IMR-90 (cell line): ENCODE data around the gene TTC27. TPM values are rescaled to one million over a fixed set of nuclear protein-coding genes. Genes with fewer than 3 reads are reported as not detected.
"Not testable (repeated sequence)": the region's sequence is repeated elsewhere in the genome, so short reads cannot be mapped to it uniquely, and the experiment has no call there.

Experiments used
- ATAC-seq: fragments of 200-7000 bp; cut with Tn5 transposase; 2 replicates; pipeline ENCODE4 v1.9.1; 2020; ENCODE audit warnings: low read depth, mild to moderate bottlenecking, moderate library complexity
- BruUV-seq: library from RNA; stranded (reverse); fragments of 400-500 nt; replicated peaks from 2 replicates; lab custom pipeline; 2021; lab: Mats Ljungman, UMichigan
- CTCF ChIA-PET: fragments of 300-600 bp; formaldehyde crosslinking; extraction: SDS; loops from one replicate; lab custom pipeline; 2021; ENCODE audit warnings: antibody characterized with exemption; lab: Yijun Ruan, JAX
- POLR2A ChIA-PET: fragments of 300-600 bp; sonication (Branson Sonifier 250); formaldehyde crosslinking; loops from one replicate; lab custom pipeline; 2022; ENCODE audit warnings: antibody characterized with exemption; ENCODE audit not compliant: unreplicated experiment; lab: Charles Lee
- DNase-seq: peaks from one replicate; pipeline ENCODE4 v3.0.0; 2013
- H2AFZ ChIP-seq: replicated peaks from 2 replicates; pipeline ENCODE3; 2013; ENCODE audit warnings: low read length, mild to moderate bottlenecking; ENCODE audit not compliant: poor library complexity
- H2AK5ac ChIP-seq: 2 replicates; pipeline ENCODE4 v1.6.1; 2013; ENCODE audit warnings: low read depth, low read length, inconsistent platforms
- H2AK9ac ChIP-seq: replicated peaks from 2 replicates; pipeline ENCODE3; 2013; ENCODE audit warnings: mild to moderate bottlenecking, low read depth, low read length, moderate library complexity; ENCODE audit not compliant: poor library complexity
- H2BK120ac ChIP-seq: 2 replicates; pipeline ENCODE4 v1.6.1; 2013; ENCODE audit warnings: low read depth, low read length, inconsistent platforms
- H2BK15ac ChIP-seq: 3 replicates; pipeline ENCODE4 v1.6.1; 2013; ENCODE audit warnings: low read depth, low read length, inconsistent platforms
- H2BK20ac ChIP-seq: 2 replicates; pipeline ENCODE4 v1.6.1; 2013; ENCODE audit warnings: low read depth, mild to moderate bottlenecking, inconsistent platforms, low read length, moderate library complexity
- H2BK5ac ChIP-seq: 2 replicates; pipeline ENCODE4 v1.6.1; 2013; ENCODE audit warnings: mild to moderate bottlenecking, low read depth, low read length, inconsistent platforms; ENCODE audit not compliant: poor library complexity, severe bottlenecking
- H3K14ac ChIP-seq: replicated peaks from 2 replicates; pipeline ENCODE4 v1.6.1; 2013; ENCODE audit warnings: low read depth, low read length, inconsistent platforms
- H3K18ac ChIP-seq: 2 replicates; pipeline ENCODE4 v1.6.1; 2013; ENCODE audit warnings: low read depth, low read length, control low read depth
- H3K23ac ChIP-seq: 2 replicates; pipeline ENCODE4 v1.6.1; 2013; ENCODE audit warnings: low read depth, low read length, inconsistent platforms
- H3K27ac ChIP-seq: 2 replicates; pipeline ENCODE4 v1.5.1; 2013; ENCODE audit warnings: mild to moderate bottlenecking, control low read depth, low read length; ENCODE audit not compliant: insufficient read depth
- H3K27me3 ChIP-seq: 2 replicates; pipeline ENCODE4 v1.6.1; 2013; ENCODE audit warnings: low read length; ENCODE audit not compliant: control insufficient read depth, insufficient read depth
- H3K36me3 ChIP-seq: 2 replicates; pipeline ENCODE4 v1.6.1; 2013; ENCODE audit warnings: low read length, mixed read lengths; ENCODE audit not compliant: control insufficient read depth, insufficient read depth
- H3K4ac ChIP-seq: 2 replicates; pipeline ENCODE4 v1.6.1; 2013; ENCODE audit warnings: low read depth, low read length, inconsistent platforms
- H3K4me1 ChIP-seq: 2 replicates; pipeline ENCODE4 v1.6.1; 2013; ENCODE audit warnings: low read length, mixed read lengths; ENCODE audit not compliant: control insufficient read depth, insufficient read depth
- H3K4me2 ChIP-seq: 2 replicates; pipeline ENCODE4 v1.6.1; 2013; ENCODE audit warnings: low read depth, mild to moderate bottlenecking, control low read depth, low read length, moderate library complexity
- H3K4me3 ChIP-seq: 2 replicates; pipeline ENCODE4 v1.5.1; 2013; ENCODE audit warnings: low read depth, mild to moderate bottlenecking, control low read depth, low read length, moderate library complexity; ENCODE audit not compliant: insufficient read depth
- H3K56ac ChIP-seq: 2 replicates; pipeline ENCODE4 v1.6.1; 2013; ENCODE audit warnings: low read length, inconsistent platforms; ENCODE audit not compliant: insufficient read depth; ENCODE audit errors: extremely low read depth
- H3K79me1 ChIP-seq, 2 experiments: 2 replicates each; pipeline ENCODE4 v1.6.1; 2013; ENCODE audit warnings: low read length in 2 of 2, inconsistent platforms in 1 of 2, low read depth in 1 of 2
- H3K9ac ChIP-seq: 2 replicates; pipeline ENCODE4 v1.6.1; 2013; ENCODE audit warnings: low read depth, low read length, control low read depth
- H3K9me1 ChIP-seq: 2 replicates; pipeline ENCODE4 v1.6.1; 2013; ENCODE audit warnings: low read length, inconsistent platforms; ENCODE audit not compliant: insufficient read depth
- H3K9me3 ChIP-seq: 2 replicates; pipeline ENCODE4 v1.6.1; 2013; ENCODE audit warnings: low read length; ENCODE audit not compliant: control insufficient read depth, insufficient read depth
- H4K20me1 ChIP-seq: 2 replicates; pipeline ENCODE4 v1.6.1; 2013; ENCODE audit warnings: low read length, inconsistent platforms; ENCODE audit not compliant: insufficient read depth
- H4K5ac ChIP-seq: 2 replicates; pipeline ENCODE4 v1.6.1; 2013; ENCODE audit warnings: mild to moderate bottlenecking, low read depth, low read length, control low read depth
- H4K8ac ChIP-seq, 2 experiments: 2 replicates each; pipeline ENCODE4 v1.6.1; 2013; ENCODE audit warnings: low read depth in 2 of 2, low read length in 2 of 2, control low read depth in 1 of 2, inconsistent platforms in 1 of 2
- H4K91ac ChIP-seq: 2 replicates; pipeline ENCODE4 v1.6.1; 2013; ENCODE audit warnings: low read depth, low read length, inconsistent platforms; ENCODE audit not compliant: insufficient read depth
- WGBS, 2 experiments: methylation state at CpG; one replicate each; pipeline versions ENCODE4 v1.1.5 to v1.1.7; 2013; ENCODE audit warnings: missing lambda C conversion rate in 2 of 2; ENCODE audit not compliant: insufficient read length in 1 of 2; ENCODE audit errors: extremely low coverage in 2 of 2; 5-methylcytosine and 5-hydroxymethylcytosine counted together
- dilution Hi-C: fragments of 300-500 bp; cut with HindIII; formaldehyde crosslinking; loops from one replicate; pipeline ENCODE4 v1.14.3; 2018; ENCODE audit warnings: low sequenced_read_pairs; ENCODE audit not compliant: unreplicated experiment
- in situ Hi-C: fragments of 300-500 bp; cut with MboI; formaldehyde crosslinking; loops from 3 replicates; pipeline ENCODE4 v1.14.3; 2019; ENCODE audit warnings: low sequenced_read_pairs, inconsistent platforms, mixed read lengths
- intact Hi-C: fragments of 100-400 bp; cut with micrococcal nuclease; formaldehyde crosslinking; loops from 2 replicates; pipeline ENCODE4 v1.10.0; 2022
- microRNA-seq, 2 experiments: library from miRNA; stranded (forward) in 1 of 2; unstranded in 1 of 2; fragments of 10-50 nt in 1 of 2; fragments of <30 nt in 1 of 2; gene quantifications in 1 of 2; microRNA quantifications in 1 of 2; one replicate each; pipeline versions ENCODE3 to v1.1.0; 2013 to 2020; ENCODE audit not compliant: insufficient read depth in 1 of 2, insufficient read length in 1 of 2, unreplicated experiment in 1 of 2
- polyA plus RNA-seq, 3 experiments: library from polyadenylated mRNA; depleted of rRNA; stranded (reverse); fragments of >200 nt; gene quantifications; 2 replicates each; pipeline ENCODE4 v1.2.3, GENCODE V29; 2012; ENCODE audit warnings: low replicate concordance in 1 of 3
- small RNA-seq, 5 experiments: library from RNA; depleted of rRNA; stranded (forward); fragments of <200 nt; gene quantifications; one replicate each; pipeline ENCODE3, GENCODE V24; 2012
- total RNA-seq: library from RNA; depleted of rRNA; stranded (reverse); fragments of >200 nt; gene quantifications from 2 replicates; pipeline ENCODE4 v1.2.3, GENCODE V29; 2012

The TTC27 gene
- total and polyA plus RNA-seq, 2 of the 4 experiments (the other 2 are of a cell fraction), result 12.7 to 30.5 TPM

- in situ Hi-C loops, BruUV-seq, dilution Hi-C loops, H3K79me1 ChIP-seq, H3K4me2 ChIP-seq, H3K14ac ChIP-seq, H3K9ac ChIP-seq, H3K23ac ChIP-seq, H3K9me3 ChIP-seq, H3K27me3 ChIP-seq, intact Hi-C loops, H4K91ac ChIP-seq, H2AK9ac ChIP-seq, H3K56ac ChIP-seq, H3K4me3 ChIP-seq, H3K36me3 ChIP-seq, H4K20me1 ChIP-seq, POLR2A ChIA-PET, H2BK15ac ChIP-seq, ATAC-seq, H2AK5ac ChIP-seq, DNase-seq, H3K27ac ChIP-seq, H2AFZ ChIP-seq, H4K5ac ChIP-seq: not testable (repeated sequence)
- H4K8ac ChIP-seq, result peak overlapping the region in 1 of 2 experiments; percentile 49; a peak in 2 of 4 replicates
- no CpG with 5 or more reads among the region's 1 CpG for WGBS, 2 experiments
- H3K18ac ChIP-seq, result peak overlapping the region; percentile 33; the same call in 1 of the 2 replicates
- H3K4me1 ChIP-seq, result peaks cover 16% of the 10 kb centered on the region
- peaks cover 11% of the 10 kb centered on the region for H3K9me1 ChIP-seq
- peak overlapping the region; percentile 94 for H2BK20ac ChIP-seq
- H2BK5ac ChIP-seq, result peak overlapping the region; percentile 98
- CTCF ChIA-PET, result interaction anchor here (0.5 kb wide), 1 partner anchor 78 kb away, joined by 3 read pairs; no protein-coding TSS in a partner anchor
- H2BK120ac ChIP-seq, result peak overlapping the region; percentile 54; the same call in 1 of the 2 replicates
- H3K4ac ChIP-seq, result peak overlapping the region; percentile 47; the same call in 1 of the 2 replicates
Measured at GRCh38 chr2:32866462-32866861, 238.6 kb downstream of the TTC27 start.

Small RNAs within 50 kb of the gene (microRNA-seq; reads per million reads assigned to microRNA genes)
- gene MIR4765, result 0 reads per million in 2 experiments

Small RNAs within 50 kb of the gene (small RNA-seq; reads per million reads assigned to genes)
- gene MIR4765, result 0 to 2.0 (median 0) reads per million in 5 experiments
